PC-3 (cell line): ENCODE measurements around the gene CAD. TPM values are rescaled to one million over a fixed set of nuclear protein-coding genes. Genes with fewer than 3 reads are reported as not detected.

Experiments used
- ATAC-seq: fragments of 200-7000 bp; cut with Tn5 transposase; 2 replicates; pipeline ENCODE4 v1.9.1; 2020; ENCODE audit warnings: mild to moderate bottlenecking, moderate library complexity
- BruUV-seq: library from RNA; stranded (reverse); fragments of 400-500 nt; replicated peaks from 2 replicates; lab custom pipeline; 2021; lab: Mats Ljungman, UMichigan
- CTCF ChIA-PET: fragments of 300-600 bp; sonication (Branson Sonifier 250); formaldehyde crosslinking; loops from one replicate; lab custom pipeline; 2022; ENCODE audit warnings: antibody characterized with exemption; lab: Charles Lee
- POLR2A ChIA-PET: fragments of 300-600 bp; sonication (Branson Sonifier 250); formaldehyde crosslinking; loops from one replicate; lab custom pipeline; 2022; ENCODE audit warnings: antibody characterized with exemption; ENCODE audit not compliant: unreplicated experiment; lab: Charles Lee
- DNase-seq: peaks from one replicate; pipeline ENCODE4 v3.0.0-alpha.2; 2015
- H2AFZ ChIP-seq: fragments of 300-600 bp; sonication (generic); 2 replicates; pipeline ENCODE4 v1.6.0; 2016; ENCODE audit warnings: antibody characterized with exemption, low read length
- H3F3A ChIP-seq: fragments of 300-600 bp; sonication (generic); one replicate; pipeline ENCODE4 v1.6.0; 2017; ENCODE audit warnings: antibody characterized with exemption, low read length, control low read depth, mild to moderate bottlenecking; ENCODE audit not compliant: unreplicated experiment
- H3K27ac ChIP-seq: fragments of 300-600 bp; sonication (generic); 2 replicates; pipeline ENCODE4 v1.5.1; 2016; ENCODE audit warnings: mild to moderate bottlenecking, low read length
- H3K27me3 ChIP-seq: fragments of 300-600 bp; sonication (generic); 2 replicates; pipeline ENCODE4 v1.6.1; 2016; ENCODE audit warnings: low read length, mixed read lengths
- H3K36me3 ChIP-seq: fragments of 300-600 bp; sonication (generic); 2 replicates; pipeline ENCODE4 v1.6.1; 2016; ENCODE audit warnings: low read depth, mixed run types, low read length, mixed read lengths
- H3K4me1 ChIP-seq: fragments of 300-600 bp; sonication (generic); 2 replicates; pipeline ENCODE4 v1.5.1; 2016; ENCODE audit warnings: low read length; ENCODE audit not compliant: insufficient read depth
- H3K4me2 ChIP-seq: fragments of 300-600 bp; sonication (generic); 2 replicates; pipeline ENCODE4 v1.6.0; 2016; ENCODE audit warnings: low read length
- H3K4me3 ChIP-seq: fragments of 300-600 bp; sonication (generic); 2 replicates; pipeline ENCODE4 v1.5.1; 2016; ENCODE audit warnings: mild to moderate bottlenecking, low read length, mixed read lengths
- H3K79me2 ChIP-seq: fragments of 300-600 bp; sonication (generic); 2 replicates; pipeline ENCODE4 v1.6.1; 2017; ENCODE audit warnings: low read length, mixed read lengths
- H3K9ac ChIP-seq: fragments of 300-600 bp; sonication (generic); 2 replicates; pipeline ENCODE4 v1.6.0; 2016; ENCODE audit warnings: mild to moderate bottlenecking, low read length
- H3K9me2 ChIP-seq: fragments of 300-600 bp; sonication (generic); replicated peaks from 2 replicates; pipeline ENCODE4 v1.6.1; 2016; ENCODE audit warnings: mixed run types, low read length, mixed read lengths
- H3K9me3 ChIP-seq: fragments of 300-600 bp; sonication (generic); 2 replicates; pipeline ENCODE4 v1.6.1; 2016; ENCODE audit warnings: low read length, mixed read lengths
- H4K20me1 ChIP-seq: fragments of 300-600 bp; sonication (generic); 2 replicates; pipeline ENCODE4 v1.6.1; 2016; ENCODE audit warnings: low read length, mixed read lengths
- EZH2 ChIP-seq: fragments of 300-600 bp; sonication (generic); IDR thresholded peaks from one replicate; pipeline ENCODE4 v1.6.1; 2017; ENCODE audit warnings: antibody characterized with exemption, mild to moderate bottlenecking, low read length; ENCODE audit not compliant: unreplicated experiment
- EZH2phosphoT487 ChIP-seq: fragments of 300-600 bp; sonication (generic); IDR thresholded peaks from 2 replicates; pipeline ENCODE4 v1.6.1; 2018; ENCODE audit warnings: mild to moderate bottlenecking, antibody characterized with exemption, low read length, borderline replicate concordance
- intact Hi-C: fragments of 100-400 bp; cut with micrococcal nuclease; formaldehyde crosslinking; loops from 2 replicates; pipeline ENCODE4 v1.9.0; 2023
- total RNA-seq: library from RNA; depleted of rRNA; stranded (reverse); fragments of >200 nt; gene quantifications from 2 replicates; pipeline ENCODE4 v1.2.3, GENCODE V29; 2014
- TF ChIP-seq, protein P1 (sequence below): fragments of 300-600 bp; sonication (generic); conservative IDR thresholded peaks from 2 replicates; pipeline ENCODE4 v1.5.1; 2017; ENCODE audit warnings: antibody characterized with exemption, low read depth, mild to moderate bottlenecking, low read length

Gene CAD
- total RNA-seq, 1 experiment from 2014 or later = 85.9 TPM

DNA sequence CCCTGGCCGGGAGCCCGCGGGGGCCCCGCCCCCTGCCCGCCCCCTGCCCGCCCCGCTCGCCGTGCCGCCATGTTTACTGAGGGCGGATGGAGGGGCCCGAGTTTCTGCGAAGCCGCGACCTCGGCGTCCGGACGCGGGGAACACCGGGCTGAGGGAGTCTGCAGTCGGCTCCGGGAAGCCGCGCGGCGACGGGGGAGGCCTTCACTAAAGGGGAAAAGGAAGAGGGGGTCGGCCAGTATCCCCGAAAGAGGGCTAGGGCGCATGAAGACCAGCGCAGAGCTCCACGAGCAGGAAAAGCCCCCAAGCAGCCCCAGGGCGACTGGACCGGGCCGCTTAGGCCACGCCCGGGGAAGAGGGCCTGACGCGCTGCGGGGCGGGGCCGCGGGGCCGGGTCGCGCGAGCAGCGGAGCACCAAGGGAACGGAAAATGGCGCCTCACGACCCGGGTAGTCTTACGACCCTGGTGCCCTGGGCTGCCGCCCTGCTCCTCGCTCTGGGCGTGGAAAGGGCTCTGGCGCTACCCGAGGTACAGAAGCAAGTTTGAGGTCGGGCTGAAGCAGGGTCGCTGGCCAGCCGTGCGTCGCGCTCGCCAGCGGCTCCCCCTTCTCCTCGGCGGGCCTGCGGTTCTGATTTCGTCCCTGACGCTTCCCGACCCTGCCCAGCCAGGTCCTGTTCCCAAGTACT is 5.1 kb upstream of the CAD start, which contains the start of the genes ATRAID and SLC5A6:
Gene ATRAID, plus strand, starts transcription at position 99 of the 683 bp plus-strand sequence. Its CDS starts 328 bp downstream, at position 427.
Gene SLC5A6, minus strand, starts transcription at position 326 of the 683 bp plus-strand sequence. CDS start 4,618 bp downstream, outside the sequence.
- TF ChIP-seq, protein P1, sequence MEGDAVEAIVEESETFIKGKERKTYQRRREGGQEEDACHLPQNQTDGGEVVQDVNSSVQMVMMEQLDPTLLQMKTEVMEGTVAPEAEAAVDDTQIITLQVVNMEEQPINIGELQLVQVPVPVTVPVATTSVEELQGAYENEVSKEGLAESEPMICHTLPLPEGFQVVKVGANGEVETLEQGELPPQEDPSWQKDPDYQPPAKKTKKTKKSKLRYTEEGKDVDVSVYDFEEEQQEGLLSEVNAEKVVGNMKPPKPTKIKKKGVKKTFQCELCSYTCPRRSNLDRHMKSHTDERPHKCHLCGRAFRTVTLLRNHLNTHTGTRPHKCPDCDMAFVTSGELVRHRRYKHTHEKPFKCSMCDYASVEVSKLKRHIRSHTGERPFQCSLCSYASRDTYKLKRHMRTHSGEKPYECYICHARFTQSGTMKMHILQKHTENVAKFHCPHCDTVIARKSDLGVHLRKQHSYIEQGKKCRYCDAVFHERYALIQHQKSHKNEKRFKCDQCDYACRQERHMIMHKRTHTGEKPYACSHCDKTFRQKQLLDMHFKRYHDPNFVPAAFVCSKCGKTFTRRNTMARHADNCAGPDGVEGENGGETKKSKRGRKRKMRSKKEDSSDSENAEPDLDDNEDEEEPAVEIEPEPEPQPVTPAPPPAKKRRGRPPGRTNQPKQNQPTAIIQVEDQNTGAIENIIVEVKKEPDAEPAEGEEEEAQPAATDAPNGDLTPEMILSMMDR = no peak
- TF ChIP-seq EZH2 = no peak
- TF ChIP-seq EZH2phosphoT487 = no peak
- peaks cover 32% of the 10 kb centered on the region for H3K79me2 ChIP-seq
- intact Hi-C loops = loop anchor here (5.0 kb wide), 1 partner anchor 70 kb away; the partner anchor contains the start of gene TRIM54
- H3K4me1 ChIP-seq = peaks cover 23% of the 10 kb centered on the region
- peak within 1 kb of the TSS; percentile 98 for H3K9ac ChIP-seq
- H3K4me2 ChIP-seq = peak within 1 kb of the TSS; percentile 88
- H2AFZ ChIP-seq = peak within 1 kb of the TSS; percentile 90
- peaks cover 7% of the 10 kb centered on the region for H3K36me3 ChIP-seq
- BruUV-seq = no TSS peak
- ATAC-seq = peak; percentile 84
- H4K20me1 ChIP-seq = no peaks in the 10 kb centered on the region
- no peaks in the 10 kb centered on the region for H3K9me2 ChIP-seq
- POLR2A ChIA-PET = interaction anchor here (0.6 kb wide), 2 partner anchors 11 to 70 kb away, joined by 3 read pairs; partner anchors contain the start of gene TRIM54
- CTCF ChIA-PET = no interaction called here
- H3K27ac ChIP-seq = peak within 1 kb of the TSS; percentile 81
- H3K9me3 ChIP-seq = no peaks in the 10 kb centered on the region
- H3K4me3 ChIP-seq = peak within 1 kb of the TSS; percentile 83
- no peaks in the 10 kb centered on the region for H3F3A ChIP-seq
- DNase-seq = peak; percentile 89
- no peaks in the 10 kb centered on the region for H3K27me3 ChIP-seq

DNA sequence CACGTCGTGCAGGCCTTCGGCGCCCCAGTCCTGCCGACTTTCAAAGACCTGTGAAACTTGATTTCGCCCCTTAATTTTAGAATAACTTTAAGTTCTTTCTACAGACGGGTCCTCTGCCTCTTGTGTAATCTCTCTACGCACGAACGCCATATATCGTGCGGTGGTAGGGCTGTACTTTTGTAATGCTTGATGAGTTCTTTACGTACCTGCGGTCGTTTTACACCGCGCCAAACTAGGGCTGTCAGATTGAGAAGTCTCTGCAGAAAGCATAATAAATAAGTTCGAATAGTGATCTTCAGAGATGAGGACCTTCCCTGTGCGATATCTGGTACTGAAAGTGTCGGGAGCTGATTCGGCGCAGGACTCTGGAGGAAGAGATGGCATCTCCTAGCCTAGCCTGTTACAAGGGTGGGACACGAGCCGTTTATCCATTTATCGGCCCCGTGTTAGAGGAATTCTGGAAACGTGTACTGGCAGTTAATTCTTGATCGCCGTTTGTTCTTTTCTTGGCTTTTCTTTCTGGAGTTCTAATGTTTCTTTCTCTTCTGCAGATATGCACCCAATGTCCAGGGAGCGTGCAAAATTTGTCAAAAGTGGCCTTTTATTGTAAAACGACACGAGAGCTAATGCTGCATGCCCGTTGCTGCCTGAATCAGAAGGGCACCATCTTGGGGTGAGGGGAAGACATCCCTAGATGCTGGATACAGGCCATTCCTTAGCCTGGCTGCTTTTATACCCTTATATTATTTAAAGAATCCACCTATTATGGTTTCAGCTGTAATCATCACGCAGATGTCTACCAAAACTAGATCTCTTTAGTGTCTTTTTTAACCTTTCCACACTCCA is 4.3 kb upstream of the CAD start:
- TSS peak; percentile 50 for BruUV-seq
- DNase-seq = peak; percentile 37
- TF ChIP-seq, protein P1 = no peak
- TF ChIP-seq EZH2phosphoT487 = no peak
- no peak for TF ChIP-seq EZH2

More for the DNA sequence above, 4.3 kb upstream of the CAD start:
- intact Hi-C loops = loop anchor here (5.0 kb wide), 1 partner anchor 69 kb away; the partner anchor contains the start of gene TRIM54
- H3K4me3 ChIP-seq = peak overlapping the region; percentile 83
- ChIA-PET CTCF (no interaction called here), POLR2A (no interaction called here)
- H3K27me3 ChIP-seq = no peaks in the 10 kb centered on the region
- peaks cover 4% of the 10 kb centered on the region for H3K36me3 ChIP-seq
- peak overlapping the region; percentile 88 for H3K4me2 ChIP-seq
- ATAC-seq = peak; percentile 3
- no peaks in the 10 kb centered on the region for H3K9me2 ChIP-seq
- peak overlapping the region; percentile 81 for H3K27ac ChIP-seq
- peaks cover 24% of the 10 kb centered on the region for H3K4me1 ChIP-seq
- H2AFZ ChIP-seq = peak overlapping the region; percentile 90
- H3F3A ChIP-seq = no peaks in the 10 kb centered on the region
- peaks cover 40% of the 10 kb centered on the region for H3K79me2 ChIP-seq
- no peaks in the 10 kb centered on the region for H4K20me1 ChIP-seq
- H3K9ac ChIP-seq = peak overlapping the region; percentile 98
- H3K9me3 ChIP-seq = no peaks in the 10 kb centered on the region
